Measurements from ENCODE around the gene NFIC.
"Not testable (repeated sequence)": the region's sequence is repeated elsewhere in the genome, so short reads cannot be mapped to it uniquely, and the experiment has no call there.

Gene NFIC

GRCh38 chr19:3338541-3339181 lies 27.7 kb upstream of the NFIC start:
- DNase-seq, result no peak

- no peak for DNase-seq
These were observed 26.0 kb upstream of the NFIC start for GRCh38 chr19:3340340-3340739.

- no peak for DNase-seq
These were observed 24.1 kb upstream of the NFIC start for GRCh38 chr19:3342246-3342645.

- DNase-seq, result not testable (repeated sequence)
These were observed 23.4 kb upstream of the NFIC start for GRCh38 chr19:3342962-3343361.

GRCh38 chr19:3343619-3344502 lies 22.5 kb upstream of the NFIC start:
- DNase-seq, result no peak

- no peak for DNase-seq
These were observed 21.5 kb upstream of the NFIC start for GRCh38 chr19:3344608-3345598.

- no peak for DNase-seq
These were observed 20.4 kb upstream of the NFIC start for GRCh38 chr19:3345850-3346460.

GRCh38 chr19:3346677-3347353 lies 19.6 kb upstream of the NFIC start:
- DNase-seq, result no peak

- DNase-seq, result no peak
These were observed 18.3 kb upstream of the NFIC start for GRCh38 chr19:3348042-3348441.

GRCh38 chr19:3348469-3348868 lies 17.9 kb upstream of the NFIC start:
- not testable (repeated sequence) for DNase-seq

GRCh38 chr19:3350014-3350663 lies 16.2 kb upstream of the NFIC start:
- no peak for DNase-seq

- no peak for DNase-seq
These were observed 14.5 kb upstream of the NFIC start for GRCh38 chr19:3351702-3352447.

GRCh38 chr19:3353493-3353892 lies 12.9 kb upstream of the NFIC start:
- DNase-seq, result no peak

GRCh38 chr19:3356805-3357204 lies 9.6 kb upstream of the NFIC start:
- DNase-seq, result no peak

- no peak for DNase-seq
These were observed 9.0 kb upstream of the NFIC start for GRCh38 chr19:3357271-3357991.

GRCh38 chr19:3357992-3358688 lies 8.2 kb upstream of the NFIC start:
- no peak for DNase-seq

GRCh38 chr19:3358689-3359014 lies 7.7 kb upstream of the NFIC start:
- no peak for DNase-seq

- peak; percentile 4 for DNase-seq
These were observed 7.1 kb upstream of the NFIC start for GRCh38 chr19:3359015-3359918.

Measured in NCI-H510A treated with DMSO at 0.1 percent for 48 hours (cell line).